HS-27A (cell line): ENCODE results near the gene C4orf54.

Source experiments
- DNase-seq: peaks from one replicate; pipeline ENCODE4 v3.0.0-alpha.2; 2012; ENCODE audit warnings: low read depth, missing footprints

Gene C4orf54

GRCh38 chr4:99651811-99652485 is 5.7 kb downstream of the C4orf54 start:
- no peak for DNase-seq

- no peak for DNase-seq
Observed at GRCh38 chr4:99651016-99651769, 6.4 kb downstream of the C4orf54 start.

DNA sequence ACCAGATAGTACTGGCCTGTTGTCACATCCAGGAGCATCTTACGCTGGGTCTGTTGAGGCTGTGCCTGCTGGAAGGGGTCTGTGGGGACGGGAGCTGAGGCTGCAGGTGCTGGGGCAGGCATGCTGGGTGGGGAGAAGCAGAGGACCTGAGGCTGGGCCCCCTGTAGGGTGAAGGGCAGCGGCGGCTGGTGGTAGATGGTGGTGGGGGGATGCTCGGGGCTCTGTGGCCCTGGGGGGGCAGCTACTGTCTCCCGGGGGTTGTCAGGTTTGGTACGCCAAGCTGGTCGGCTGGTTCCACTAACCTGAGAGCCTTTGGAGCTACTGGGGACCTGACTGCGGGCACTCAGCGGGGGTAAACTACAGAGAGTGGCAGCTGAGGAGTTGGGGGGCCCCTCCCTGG is 7.8 kb downstream of the C4orf54 start:
- DNase-seq: no peak

DNA sequence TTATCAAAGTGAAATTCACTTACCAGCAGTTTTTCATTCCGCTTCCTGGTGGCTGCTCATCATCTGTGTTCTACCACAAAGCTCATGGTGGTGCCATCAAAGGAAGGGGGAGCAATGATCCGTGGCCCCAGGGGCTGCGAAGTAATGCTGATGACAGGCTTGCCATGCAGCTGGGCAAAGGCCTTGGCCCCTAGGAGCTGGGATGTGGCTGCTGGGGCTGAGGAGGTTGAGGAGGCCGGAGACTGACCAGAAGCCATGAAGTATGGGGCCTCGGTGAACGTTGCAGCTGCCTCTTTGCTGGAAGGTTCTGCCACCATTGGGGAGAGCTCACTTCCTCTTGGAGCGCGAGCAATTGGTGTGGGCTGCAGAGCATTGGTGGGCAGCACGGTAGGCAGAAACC is 8.4 kb downstream of the C4orf54 start:
- no peak for DNase-seq

- DNase-seq: no peak
Observed at GRCh38 chr4:99648321-99648720, 9.3 kb downstream of the C4orf54 start.

GRCh38 chr4:99647071-99647470 is 10.6 kb downstream of the C4orf54 start:
- DNase-seq: no peak

GRCh38 chr4:99645638-99646037 is 12.0 kb downstream of the C4orf54 start:
- no peak for DNase-seq

- DNase-seq: no peak
Observed at GRCh38 chr4:99645036-99645435, 12.6 kb downstream of the C4orf54 start.

DNA sequence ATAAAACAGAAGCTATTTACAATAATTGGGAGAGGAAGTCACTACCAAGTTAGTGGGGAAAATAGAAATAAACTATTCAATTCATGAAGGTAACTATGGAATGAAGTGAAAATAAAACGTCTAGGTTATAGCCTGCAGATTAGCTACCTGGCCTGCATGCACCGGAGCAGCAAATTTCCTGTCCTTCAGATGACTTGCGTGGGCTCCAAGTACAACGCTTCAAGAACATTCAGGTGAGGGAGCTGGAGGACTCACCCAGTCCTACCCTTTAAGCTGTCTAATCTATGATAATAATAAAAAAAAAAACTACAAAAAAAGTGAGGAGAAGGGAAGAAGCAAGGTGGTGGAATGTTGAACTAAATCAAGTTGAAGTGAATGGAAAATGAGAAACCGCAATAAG is 13.2 kb downstream of the C4orf54 start:
- DNase-seq: no peak

DNA sequence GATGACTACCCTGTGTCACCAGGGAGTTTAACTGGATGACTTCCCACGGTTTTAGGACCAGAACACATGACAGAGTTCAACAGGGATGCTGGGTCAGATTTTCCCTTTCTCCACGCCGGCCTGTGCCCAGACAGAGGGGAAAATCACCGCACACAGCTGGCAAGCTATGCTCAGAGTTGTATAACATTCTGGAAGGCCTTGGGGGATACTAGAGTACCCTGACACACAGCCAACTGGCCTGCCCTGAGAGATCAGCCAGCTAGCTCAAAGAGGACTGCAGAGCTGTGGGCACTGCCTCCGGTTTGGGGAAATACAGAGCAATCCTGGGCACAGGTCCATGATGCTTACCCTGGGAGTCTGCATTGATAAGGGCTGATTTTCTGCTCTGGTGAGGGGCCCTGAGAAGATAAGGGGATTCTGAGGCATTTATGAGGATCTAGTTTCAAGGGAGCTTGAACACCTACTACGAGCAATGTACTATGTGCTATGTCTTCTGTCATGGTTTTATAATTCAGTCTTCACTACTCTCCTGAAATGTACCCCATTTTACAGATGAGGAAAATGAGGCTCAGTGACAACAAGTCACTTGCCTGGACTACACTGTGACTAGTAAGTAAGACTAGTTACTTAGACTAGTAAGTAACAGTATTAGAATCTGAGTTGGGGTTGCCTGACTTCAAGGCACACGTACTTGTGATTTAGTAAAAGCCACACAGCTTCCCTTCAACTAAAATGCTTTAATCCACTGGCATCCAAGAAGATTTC is 14.7 kb downstream of the C4orf54 start:
- DNase-seq: no peak

- no peak for DNase-seq
Observed at GRCh38 chr4:99640676-99641075, 17.0 kb downstream of the C4orf54 start.

DNA sequence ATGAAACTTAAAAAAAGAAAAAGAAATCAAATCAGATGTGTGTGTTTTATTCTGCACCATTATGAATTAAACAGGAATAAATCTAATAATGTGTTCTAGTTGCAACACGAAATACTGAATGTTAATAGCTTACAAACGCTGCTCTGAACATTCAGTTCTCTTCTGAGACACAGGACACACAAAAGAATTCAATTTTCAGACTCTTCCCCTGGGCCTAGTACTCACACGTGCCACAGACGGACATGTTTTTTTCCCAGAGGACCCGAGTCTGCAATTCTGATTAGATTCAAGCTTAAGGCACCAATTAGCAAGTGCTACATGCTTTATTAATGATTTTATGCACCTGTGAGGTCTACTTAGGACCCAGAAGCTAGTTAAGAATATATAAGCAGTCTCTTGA is 20.5 kb downstream of the C4orf54 start:
- no peak for DNase-seq

GRCh38 chr4:99636422-99636821 is 21.2 kb downstream of the C4orf54 start:
- DNase-seq: no peak

DNA sequence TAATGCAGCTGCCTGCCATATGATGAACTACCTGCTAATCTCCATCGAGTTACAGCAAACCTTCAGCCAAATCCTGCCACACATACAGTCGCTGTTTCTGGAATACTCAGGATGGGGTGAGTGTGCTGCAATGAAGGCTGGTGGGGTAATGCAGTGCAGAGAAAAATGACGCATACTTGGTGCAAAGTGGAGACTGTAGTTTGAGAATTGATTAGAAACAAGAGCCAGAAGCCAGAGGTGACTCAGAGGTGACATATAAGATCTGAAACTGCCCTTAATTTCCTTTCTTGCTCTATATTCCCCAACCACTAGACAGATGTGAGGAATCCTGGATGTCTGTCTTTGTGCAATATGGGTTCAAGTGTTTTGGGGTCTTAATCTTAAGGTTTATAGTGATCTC is 22.0 kb downstream of the C4orf54 start:
- DNase-seq: no peak

DNA sequence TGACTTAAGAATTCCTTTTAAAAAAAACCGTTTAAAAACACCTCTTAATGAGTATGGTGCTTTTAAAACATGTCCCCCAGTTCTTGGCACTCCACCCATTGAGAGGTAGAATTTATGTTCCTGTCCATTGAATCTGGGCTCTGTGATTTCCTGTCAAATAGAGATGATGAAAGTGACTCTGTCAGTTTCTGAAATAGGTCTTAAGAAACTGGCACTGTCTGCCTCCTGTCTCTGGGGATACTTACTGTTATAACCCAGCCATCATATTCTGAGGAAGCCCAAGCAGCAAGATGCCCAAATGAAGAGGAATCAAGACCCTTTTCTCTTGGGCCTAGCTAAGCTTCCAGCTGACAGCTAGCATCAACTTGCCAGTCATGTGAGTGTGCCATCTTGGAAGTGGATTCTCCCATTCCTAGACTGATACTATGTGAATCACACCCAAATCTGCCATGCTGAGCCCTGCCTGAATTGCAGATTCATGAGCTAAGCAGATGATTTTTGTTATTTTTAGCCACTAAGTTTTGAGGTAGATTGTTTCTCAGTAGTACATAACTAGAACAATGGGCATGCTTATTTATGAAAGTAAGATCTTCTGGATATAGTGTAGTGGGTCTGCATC is 22.8 kb downstream of the C4orf54 start:
- no peak for DNase-seq

GRCh38 chr4:99633772-99634171 is 23.9 kb downstream of the C4orf54 start:
- no peak for DNase-seq

GRCh38 chr4:99630857-99631360 is 26.7 kb downstream of the C4orf54 start:
- DNase-seq: no peak

GRCh38 chr4:99629962-99630554 is 27.6 kb downstream of the C4orf54 start:
- no peak for DNase-seq

- no peak for DNase-seq
Observed at GRCh38 chr4:99628040-99628439, 29.6 kb downstream of the C4orf54 start.

DNA sequence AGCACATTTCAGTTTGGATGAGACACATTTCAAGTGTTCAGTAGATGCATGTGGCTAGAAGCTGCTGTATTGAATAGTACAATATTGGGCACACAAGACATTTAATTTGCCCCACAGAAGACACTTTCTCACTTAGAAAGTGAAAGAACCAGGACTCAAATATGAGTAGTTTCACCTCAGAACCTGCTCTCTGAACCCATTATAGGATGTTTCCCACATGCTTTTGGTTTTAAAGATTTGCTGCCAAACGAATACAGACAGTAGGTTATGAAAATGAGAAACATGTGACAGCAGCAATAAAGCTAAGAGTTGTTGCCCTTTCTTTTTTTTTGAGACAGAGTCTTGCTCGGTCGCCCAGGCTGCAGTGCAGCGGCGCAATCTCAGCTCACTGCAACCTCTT is 32.3 kb downstream of the C4orf54 start:
- no peak for DNase-seq

GRCh38 chr4:99624141-99624719 is 33.4 kb downstream of the C4orf54 start:
- no peak for DNase-seq

DNA sequence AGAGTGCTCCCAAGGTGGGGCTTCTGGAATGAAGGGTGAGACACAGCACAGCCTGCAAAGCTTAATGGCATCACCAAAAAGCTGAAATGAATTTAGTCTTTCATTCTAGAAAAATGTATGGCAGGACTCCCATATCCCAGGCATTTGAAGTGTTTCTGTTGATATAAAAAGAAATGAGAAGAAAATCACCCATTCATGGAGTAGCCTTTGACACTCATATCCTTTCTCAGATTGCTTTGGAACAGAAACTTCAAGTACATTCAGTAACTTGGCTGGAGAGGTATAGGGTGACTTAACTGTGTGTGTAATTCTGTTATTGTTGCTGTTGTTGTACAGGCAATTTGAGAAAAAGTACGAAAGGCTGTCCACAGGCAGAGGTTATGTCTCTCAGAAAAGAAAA is 35.3 kb downstream of the C4orf54 start:
- no peak for DNase-seq
